GM20000 (cell line): Measurements from ENCODE around the gene GRIP1.

Source experiments
- DNase-seq: peaks from one replicate; pipeline ENCODE4 v3.0.0; 2012; ENCODE audit warnings: low spot score
- CTCF ChIP-seq: IDR thresholded peaks from 2 replicates; pipeline ENCODE4 v1.5.1; 2012; ENCODE audit warnings: mild to moderate bottlenecking, control low read depth; ENCODE audit errors: extremely low read depth, missing control alignments

The GRIP1 gene

GRCh38 chr12:66664076-66664475 lies 14.8 kb downstream of the GRIP1 start:
- TF ChIP-seq CTCF: no peak
- DNase-seq: no peak

GRCh38 chr12:66663611-66664010 lies 15.3 kb downstream of the GRIP1 start:
- DNase-seq: no peak
- TF ChIP-seq CTCF: no peak

DNA sequence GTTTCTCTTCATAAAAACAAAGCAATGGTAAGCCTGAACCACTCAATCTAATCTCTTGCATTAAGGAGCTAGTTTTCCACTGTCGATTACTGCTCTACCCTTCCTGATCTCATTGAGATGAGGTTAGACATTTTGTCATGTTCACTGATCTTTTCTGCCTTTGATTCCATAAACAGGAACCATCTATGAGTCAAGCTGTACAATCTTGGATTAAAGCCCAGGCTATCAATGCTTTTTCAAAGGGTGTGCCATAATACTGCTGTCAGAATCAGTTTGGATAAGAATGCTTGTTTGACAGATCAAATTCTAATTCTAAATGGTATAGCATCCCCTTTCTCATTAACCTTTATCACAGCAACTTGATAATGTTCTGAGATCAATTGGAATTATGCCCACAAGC lies 16.1 kb downstream of the GRIP1 start:
- no peak for DNase-seq
- TF ChIP-seq CTCF: no peak

- DNase-seq: no peak
- no peak for TF ChIP-seq CTCF
These were observed 16.7 kb downstream of the GRIP1 start for GRCh38 chr12:66662179-66662578.

DNA sequence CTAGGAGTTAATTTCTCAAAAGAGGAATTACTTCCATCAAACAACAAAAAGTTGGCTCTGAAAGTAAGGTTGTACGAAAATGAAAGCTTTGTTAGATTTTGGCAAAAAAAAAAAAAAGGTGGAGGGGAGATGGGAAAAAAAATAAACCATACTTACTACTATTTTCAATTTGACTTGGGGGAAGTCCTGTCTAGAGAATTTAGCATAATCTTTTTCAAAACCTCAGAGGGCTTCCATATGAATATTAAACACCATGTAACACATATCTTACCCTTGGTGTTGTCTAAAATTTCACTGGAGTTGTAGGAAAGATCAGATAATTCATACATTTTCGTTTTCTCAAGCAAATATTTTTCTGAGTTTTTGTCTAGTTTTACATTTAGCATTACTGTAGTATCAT lies 17.5 kb downstream of the GRIP1 start:
- TF ChIP-seq CTCF: no peak
- DNase-seq: peak; percentile 18

DNA sequence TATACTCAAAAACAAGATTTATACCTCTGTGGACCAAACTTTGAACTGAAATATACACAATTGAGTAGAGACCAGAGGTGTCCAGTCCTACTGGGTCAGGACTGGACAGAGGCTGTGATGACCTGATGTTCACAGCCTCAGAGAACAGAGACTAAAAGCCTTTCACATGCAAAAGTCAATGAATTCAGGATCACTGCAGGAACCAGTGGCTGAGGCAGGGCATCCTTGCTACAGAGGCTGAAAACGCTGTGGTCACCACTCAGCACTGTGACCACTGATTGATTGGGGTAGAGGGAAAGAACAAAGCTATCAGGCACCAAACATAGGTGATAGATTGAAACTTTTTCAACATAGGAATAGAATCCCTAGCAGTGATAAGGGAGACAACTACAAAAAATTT lies 25.1 kb downstream of the GRIP1 start:
- DNase-seq: no peak
- TF ChIP-seq CTCF: no peak

GRCh38 chr12:66648033-66648735 lies 30.7 kb downstream of the GRIP1 start:
- no peak for DNase-seq
- no peak for TF ChIP-seq CTCF
